GM19324 (cell line): ENCODE results near the gene HLA-A.
A peak's percentile ranks its signal among the peaks of the same experiment; 100 is the strongest.
"Not testable (repeated sequence)": the region's sequence is repeated elsewhere in the genome, so short reads cannot be mapped to it uniquely, and the experiment has no call there.

Experiments
- ATAC-seq: cut with Tn5 transposase; IDR thresholded peaks from one replicate; pipeline ENCODE4 v1.9.1; 2021; ENCODE audit warnings: mild to moderate bottlenecking, moderate library complexity; ENCODE audit not compliant: unreplicated experiment, low FRiP score

HLA-A gene

GRCh38 chr6:29942275-29943052 is at the start of gene HLA-A:
Gene HLA-A, plus strand, starts transcription at chr6:29942532. Its CDS starts 22 bp downstream, at chr6:29942554.
- ATAC-seq: peak; percentile 90

DNA sequence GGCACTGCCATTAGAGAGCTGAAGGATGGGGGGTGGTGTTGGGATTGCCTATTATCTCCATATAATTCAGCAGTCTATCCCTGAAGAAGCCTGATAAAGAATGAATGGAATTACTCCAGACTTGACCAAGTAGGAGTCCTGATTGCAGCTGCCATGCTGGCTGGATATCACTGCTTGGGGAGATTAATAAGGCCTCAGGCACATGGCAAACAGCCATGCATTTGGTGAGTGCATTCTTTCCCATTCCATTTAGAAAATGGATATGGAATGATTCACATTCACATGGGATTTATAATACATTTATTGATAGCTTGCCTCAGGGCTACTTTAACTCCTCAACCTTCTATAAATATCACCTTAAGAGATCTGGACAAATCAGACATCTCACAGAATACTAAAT is 49.6 kb upstream of the HLA-A start:
- no peak for ATAC-seq

DNA sequence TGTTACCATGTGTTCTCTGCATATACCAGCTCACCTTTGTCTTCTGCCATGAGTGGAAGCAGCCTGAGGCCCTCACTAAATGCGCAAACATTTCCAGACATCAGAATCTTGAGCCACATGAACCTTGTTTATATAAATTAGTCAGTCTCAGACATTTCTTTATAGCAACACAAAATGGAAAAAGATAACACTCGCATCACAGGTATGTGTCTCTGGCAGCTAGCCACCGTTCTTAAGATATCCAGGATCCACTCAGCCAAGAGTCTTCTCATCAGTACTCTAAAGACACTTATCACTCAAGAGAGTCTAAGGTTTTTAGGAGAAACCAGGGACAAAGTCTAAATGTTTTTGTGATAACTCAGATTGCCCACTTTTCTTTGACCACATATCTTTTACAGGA is 43.1 kb upstream of the HLA-A start:
- ATAC-seq: no peak

DNA sequence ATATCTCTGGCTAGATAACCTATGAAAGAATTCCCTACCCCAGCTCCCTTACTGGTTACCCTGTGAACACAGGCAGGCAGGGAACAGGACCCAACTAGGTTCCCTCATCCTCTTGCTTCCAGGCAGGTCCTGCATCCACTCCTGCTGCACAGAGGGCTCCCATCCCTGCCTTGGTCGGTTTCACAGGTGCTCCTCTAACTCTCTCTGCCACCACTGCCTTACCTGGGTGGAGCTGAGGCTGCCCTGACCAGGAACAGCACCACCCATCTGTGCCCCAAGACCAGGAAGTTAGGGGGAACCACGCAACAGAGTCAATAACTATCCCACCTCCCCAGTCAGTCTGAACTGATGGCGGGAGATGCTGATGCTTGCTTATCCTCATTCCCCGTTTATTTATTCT is 37.0 kb upstream of the HLA-A start:
- ATAC-seq: no peak

GRCh38 chr6:29907637-29908340 is 34.5 kb upstream of the HLA-A start:
- ATAC-seq: no peak

GRCh38 chr6:29908341-29908662 is 34.0 kb upstream of the HLA-A start:
- ATAC-seq: no peak

- ATAC-seq: no peak
Measured at GRCh38 chr6:29908710-29909109, 33.6 kb upstream of the HLA-A start.

GRCh38 chr6:29909985-29910384 is 32.3 kb upstream of the HLA-A start:
- ATAC-seq: no peak

- no peak for ATAC-seq
Measured at GRCh38 chr6:29912840-29913239, 29.5 kb upstream of the HLA-A start.

DNA sequence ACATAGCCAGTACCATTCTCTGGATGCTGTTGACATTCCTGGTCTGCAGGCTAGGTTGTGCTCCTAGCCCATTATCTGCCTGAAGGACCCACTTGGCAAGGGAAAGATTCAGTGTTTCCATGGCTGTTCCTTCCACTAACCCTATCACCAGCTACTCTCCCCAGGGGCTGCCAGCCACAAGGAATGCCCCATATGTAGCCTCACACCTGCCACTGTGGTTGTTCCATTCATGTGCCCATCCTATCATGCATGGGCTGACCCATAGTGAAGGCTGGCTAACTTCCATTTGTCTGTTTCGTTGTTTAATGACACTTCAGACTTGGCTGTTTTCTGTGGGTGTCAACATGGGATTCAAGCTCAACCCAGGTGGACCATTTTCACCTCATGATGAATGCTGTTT is 25.6 kb upstream of the HLA-A start:
- no peak for ATAC-seq

DNA sequence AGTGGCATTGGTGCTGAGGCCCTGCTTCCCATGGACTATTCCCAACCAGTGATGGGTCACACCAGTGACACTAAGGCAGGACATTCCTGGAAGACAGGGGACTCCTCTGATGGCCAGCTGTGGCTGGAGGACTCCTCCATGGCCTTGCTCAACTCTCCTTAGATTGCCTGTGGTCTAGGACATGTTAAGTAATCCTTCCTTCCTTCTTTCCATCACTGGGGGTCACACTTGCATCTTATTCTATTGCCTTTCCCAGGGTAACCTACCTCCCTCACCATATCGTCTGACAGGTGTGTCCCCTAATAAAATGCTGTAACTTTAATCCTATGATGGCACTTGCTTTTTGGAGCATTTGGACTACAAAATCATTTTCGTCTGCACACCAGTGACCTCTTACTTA is 24.5 kb upstream of the HLA-A start:
- no peak for ATAC-seq

GRCh38 chr6:29919506-29920445 is 22.6 kb upstream of the HLA-A start:
- no peak for ATAC-seq

DNA sequence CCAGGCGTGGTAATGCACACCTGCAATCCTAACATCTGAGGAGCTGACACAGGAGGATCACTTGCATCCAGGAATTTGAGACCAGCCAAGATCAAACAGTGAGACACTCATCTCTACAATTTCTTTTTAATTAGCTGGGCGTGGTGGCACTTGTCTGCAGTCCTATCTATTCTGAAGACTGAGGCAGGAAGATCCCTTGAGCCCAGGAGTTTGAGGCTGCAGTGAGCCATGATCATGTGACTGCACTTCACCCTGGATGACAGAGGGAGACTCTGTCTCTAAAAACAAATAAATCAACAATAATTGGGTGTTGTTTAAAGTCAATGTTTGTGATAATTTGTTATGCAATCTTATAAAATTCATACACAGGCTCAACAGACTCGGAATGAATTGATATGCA is 18.0 kb upstream of the HLA-A start:
- no peak for ATAC-seq

DNA sequence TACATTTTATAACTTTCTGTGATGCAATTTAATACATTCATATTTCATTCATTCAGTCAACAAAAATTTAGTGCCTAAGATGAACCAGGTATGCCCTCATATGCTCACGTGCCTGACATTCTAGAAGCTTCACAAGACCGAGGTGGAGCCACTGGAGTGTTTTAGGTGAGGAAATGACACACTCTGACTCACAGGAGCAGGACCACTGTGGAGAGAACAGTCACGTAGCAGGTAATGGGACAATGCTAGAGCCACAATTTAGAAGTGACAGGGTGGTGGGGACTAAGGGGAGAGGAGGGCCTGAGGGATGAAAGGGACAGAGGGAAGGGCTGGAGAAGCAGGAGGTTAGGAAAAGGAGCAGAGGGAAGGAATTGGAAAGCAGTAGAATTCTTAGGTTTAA is 17.6 kb upstream of the HLA-A start:
- ATAC-seq: no peak

DNA sequence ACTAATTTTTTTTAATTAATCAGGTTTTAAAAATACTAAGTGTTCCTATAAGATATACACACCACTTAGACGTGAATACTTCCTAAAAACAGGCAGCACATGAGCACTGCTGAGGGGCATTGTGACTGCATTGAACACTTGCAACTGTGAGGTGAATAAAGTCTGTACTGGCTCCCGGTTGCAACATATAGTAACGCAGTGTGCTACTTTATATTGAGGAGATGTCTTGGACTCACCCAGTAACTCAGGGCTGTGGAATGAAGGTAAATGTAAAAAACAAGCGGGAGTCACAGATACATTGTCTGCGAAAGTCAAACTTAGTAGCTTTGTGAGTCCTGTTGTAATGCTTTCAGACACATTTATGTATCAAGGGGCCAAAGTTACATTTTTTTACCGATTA is 17.0 kb upstream of the HLA-A start:
- ATAC-seq: no peak

- no peak for ATAC-seq
Measured at GRCh38 chr6:29925727-29926412, 16.5 kb upstream of the HLA-A start.

- ATAC-seq: no peak
Measured at GRCh38 chr6:29926413-29927274, 15.7 kb upstream of the HLA-A start.

DNA sequence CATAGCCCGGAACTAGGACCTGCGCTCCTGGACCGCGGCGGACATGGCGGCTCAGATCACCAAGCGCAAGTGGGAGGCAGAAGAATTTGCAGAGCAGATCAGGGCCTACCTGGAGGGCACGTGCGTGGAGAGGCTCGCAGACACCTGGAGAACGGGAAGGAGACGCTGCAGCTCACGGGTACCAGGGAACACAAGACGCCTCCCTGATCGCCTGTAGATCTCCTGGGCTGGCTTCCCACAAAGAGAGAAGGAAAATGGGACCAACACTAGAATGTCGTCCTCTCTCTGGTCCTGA is 15.1 kb upstream of the HLA-A start:
- no peak for ATAC-seq

GRCh38 chr6:29927841-29928388 is 14.4 kb upstream of the HLA-A start:
- no peak for ATAC-seq

- ATAC-seq: not testable (repeated sequence)
Measured at GRCh38 chr6:29930047-29930446, 12.3 kb upstream of the HLA-A start.
